ENCODE measurements around the gene SOCS1.

Gene SOCS1

GRCh38 chr16:11249233-11250061 is 6.6 kb downstream of the SOCS1 start:
- in situ Hi-C loops (cut with MboI; ENCODE audit: low sequenced_read_pairs), result loop anchor here (10.0 kb wide), 1 partner anchor 275 kb away; no protein-coding TSS in a partner anchor

- in situ Hi-C loops (cut with MboI; ENCODE audit: low sequenced_read_pairs), result no loop called here
These were observed 7.9 kb downstream of the SOCS1 start for GRCh38 chr16:11248133-11248532.

GRCh38 chr16:11245988-11246387 is 10.0 kb downstream of the SOCS1 start:
- in situ Hi-C loops (cut with MboI; ENCODE audit: low sequenced_read_pairs), result no loop called here

- in situ Hi-C loops (cut with MboI; ENCODE audit: low sequenced_read_pairs), result no loop called here
These were observed 10.7 kb downstream of the SOCS1 start for GRCh38 chr16:11245222-11245737.

- in situ Hi-C loops (cut with MboI; ENCODE audit: low sequenced_read_pairs), result no loop called here
These were observed 13.3 kb downstream of the SOCS1 start for GRCh38 chr16:11242658-11243057.

- in situ Hi-C loops (cut with MboI; ENCODE audit: low sequenced_read_pairs), result no loop called here
These were observed 14.4 kb downstream of the SOCS1 start for GRCh38 chr16:11241480-11242204.

GRCh38 chr16:11240636-11241473 is 15.1 kb downstream of the SOCS1 start:
- in situ Hi-C loops (cut with MboI; ENCODE audit: low sequenced_read_pairs), result no loop called here

- in situ Hi-C loops (cut with MboI; ENCODE audit: low sequenced_read_pairs), result no loop called here
These were observed 16.1 kb downstream of the SOCS1 start for GRCh38 chr16:11239644-11240632.

- in situ Hi-C loops (cut with MboI; ENCODE audit: low sequenced_read_pairs), result no loop called here
These were observed 17.5 kb downstream of the SOCS1 start for GRCh38 chr16:11238272-11239202.

GRCh38 chr16:11236461-11237254 is 19.3 kb downstream of the SOCS1 start:
- in situ Hi-C loops (cut with MboI; ENCODE audit: low sequenced_read_pairs), result no loop called here

GRCh38 chr16:11235703-11235991 is 20.4 kb downstream of the SOCS1 start:
- in situ Hi-C loops (cut with MboI; ENCODE audit: low sequenced_read_pairs), result no loop called here

- in situ Hi-C loops (cut with MboI; ENCODE audit: low sequenced_read_pairs), result no loop called here
These were observed 20.9 kb downstream of the SOCS1 start for GRCh38 chr16:11234884-11235702.

GRCh38 chr16:11233727-11234376 is 22.2 kb downstream of the SOCS1 start:
- in situ Hi-C loops (cut with MboI; ENCODE audit: low sequenced_read_pairs), result no loop called here

GRCh38 chr16:11232852-11233726 is 22.9 kb downstream of the SOCS1 start:
- in situ Hi-C loops (cut with MboI; ENCODE audit: low sequenced_read_pairs), result no loop called here

- in situ Hi-C loops (cut with MboI; ENCODE audit: low sequenced_read_pairs), result no loop called here
These were observed 23.6 kb downstream of the SOCS1 start for GRCh38 chr16:11232302-11232851.
